H9 (cell line): Measurements from ENCODE around the gene IGF2R. TPM values are rescaled to one million over a fixed set of nuclear protein-coding genes. Genes with fewer than 3 reads are reported as not detected.

Experiments
- DNase-seq: peaks from one replicate; pipeline ENCODE4 v3.0.0-alpha.2; 2017
- H2AFZ ChIP-seq: one replicate; pipeline ENCODE4 v1.6.1; 2013; ENCODE audit warnings: mild to moderate bottlenecking, low read length, control low read depth, moderate library complexity
- H2AK5ac ChIP-seq: 2 replicates; pipeline ENCODE4 v1.6.1; 2013; ENCODE audit warnings: low read length, control low read depth, mixed read lengths; ENCODE audit not compliant: insufficient read length
- H2BK120ac ChIP-seq: one replicate; pipeline ENCODE4 v1.6.1; 2013; ENCODE audit warnings: low read depth, mild to moderate bottlenecking, low read length, control low read depth, inconsistent platforms; ENCODE audit not compliant: poor library complexity, severe bottlenecking
- H2BK12ac ChIP-seq: 2 replicates; pipeline ENCODE4 v1.6.1; 2013; ENCODE audit warnings: low read length, control low read depth, mixed read lengths, low read depth; ENCODE audit not compliant: insufficient read length
- H2BK15ac ChIP-seq: 2 replicates; pipeline ENCODE4 v1.6.1; 2013; ENCODE audit warnings: low read depth, low read length, control low read depth
- H2BK20ac ChIP-seq: one replicate; pipeline ENCODE4 v1.6.1; 2013; ENCODE audit warnings: low read depth, mild to moderate bottlenecking, low read length, control low read depth, inconsistent platforms; ENCODE audit not compliant: poor library complexity, severe bottlenecking
- H2BK5ac ChIP-seq: 2 replicates; pipeline ENCODE4 v1.6.1; 2013; ENCODE audit warnings: low read length, control low read depth, mixed read lengths; ENCODE audit not compliant: insufficient read length
- H3K14ac ChIP-seq: 2 replicates; pipeline ENCODE4 v1.6.1; 2013; ENCODE audit warnings: low read length, control low read depth; ENCODE audit not compliant: insufficient read depth
- H3K18ac ChIP-seq: 2 replicates; pipeline ENCODE4 v1.6.1; 2013; ENCODE audit warnings: low read depth, mild to moderate bottlenecking, mixed read lengths, low read length, control low read depth; ENCODE audit not compliant: insufficient read length
- H3K23ac ChIP-seq: 2 replicates; pipeline ENCODE4 v1.6.1; 2013; ENCODE audit warnings: low read length, control low read depth, mixed read lengths, low read depth; ENCODE audit not compliant: insufficient read length
- H3K23me2 ChIP-seq: 2 replicates; pipeline ENCODE4 v1.6.1; 2013; ENCODE audit warnings: low read depth, mild to moderate bottlenecking, mixed read lengths, low read length, control low read depth; ENCODE audit not compliant: insufficient read length, poor library complexity, severe bottlenecking
- H3K27ac ChIP-seq: 2 replicates; pipeline ENCODE4 v1.5.1; 2013; ENCODE audit warnings: low read length, control low read depth, mixed read lengths, low read depth; ENCODE audit not compliant: insufficient read length
- H3K27me3 ChIP-seq: 2 replicates; pipeline ENCODE4 v1.6.1; 2013; ENCODE audit warnings: low read length, control low read depth, inconsistent platforms; ENCODE audit not compliant: insufficient read depth
- H3K4ac ChIP-seq: 2 replicates; pipeline ENCODE4 v1.6.1; 2013; ENCODE audit warnings: low read depth, mild to moderate bottlenecking, control low read depth, inconsistent platforms, low read length, moderate library complexity
- H3K4me1 ChIP-seq: 2 replicates; pipeline ENCODE4 v1.6.1; 2013; ENCODE audit warnings: low read length, control low read depth, inconsistent platforms; ENCODE audit not compliant: insufficient read depth
- H3K4me2 ChIP-seq: 2 replicates; pipeline ENCODE4 v1.6.1; 2013; ENCODE audit warnings: low read length, control low read depth, mixed read lengths; ENCODE audit not compliant: insufficient read length, insufficient read depth
- H3K56ac ChIP-seq: 2 replicates; pipeline ENCODE4 v1.6.1; 2013; ENCODE audit warnings: low read depth, mild to moderate bottlenecking, mixed read lengths, low read length, control low read depth; ENCODE audit not compliant: insufficient read length
- H3K79me1 ChIP-seq: 2 replicates; pipeline ENCODE4 v1.6.1; 2013; ENCODE audit warnings: low read depth, mild to moderate bottlenecking, moderate library complexity, low read length, control low read depth, inconsistent platforms; ENCODE audit not compliant: insufficient read depth, poor library complexity, severe bottlenecking
- H3K79me2 ChIP-seq: 2 replicates; pipeline ENCODE4 v1.6.1; 2013; ENCODE audit warnings: low read length, control low read depth, inconsistent platforms; ENCODE audit not compliant: insufficient read depth
- H3K9ac ChIP-seq: 2 replicates; pipeline ENCODE4 v1.6.1; 2013; ENCODE audit warnings: low read length, control low read depth, mixed read lengths; ENCODE audit not compliant: insufficient read length; ENCODE audit errors: extremely low read depth
- H3K9me3 ChIP-seq: one replicate; pipeline ENCODE4 v1.6.1; 2013; ENCODE audit warnings: low read depth, low read length, inconsistent platforms; ENCODE audit not compliant: control insufficient read depth
- H3T11ph ChIP-seq: one replicate; pipeline ENCODE4 v1.6.1; 2013; ENCODE audit warnings: mild to moderate bottlenecking, low read length, control low read depth, inconsistent platforms
- H4K20me1 ChIP-seq: one replicate; pipeline ENCODE4 v1.6.1; 2013; ENCODE audit not compliant: control insufficient read depth, insufficient read length, insufficient read depth
- H4K5ac ChIP-seq: 2 replicates; pipeline ENCODE4 v1.6.1; 2013; ENCODE audit warnings: low read depth, mild to moderate bottlenecking, mixed read lengths, low read length, control low read depth; ENCODE audit not compliant: insufficient read length
- H4K8ac ChIP-seq: replicated peaks from 2 replicates; pipeline ENCODE4 v1.6.1; 2013; ENCODE audit warnings: low read length, control low read depth, mixed read lengths, low read depth; ENCODE audit not compliant: insufficient read length
- H4K91ac ChIP-seq: 2 replicates; pipeline ENCODE4 v1.6.1; 2013; ENCODE audit warnings: low read depth, mild to moderate bottlenecking, moderate library complexity, mixed read lengths, low read length, control low read depth; ENCODE audit not compliant: insufficient read length
- H3K27ac Mint-ChIP-seq, 3 experiments: 2 replicates in 2 of 3; 3 replicates in 1 of 3; pipeline ENCODE4 v1.8.0; 2020 to 2021; ENCODE audit warnings: mixed read lengths in 3 of 3, mild to moderate bottlenecking in 1 of 3, moderate library complexity in 1 of 3
- H3K27me3 Mint-ChIP-seq: 2 replicates; pipeline ENCODE4 v1.8.0; 2021; ENCODE audit warnings: low read depth, mild to moderate bottlenecking, moderate library complexity, mixed read lengths
- H3K36me3 Mint-ChIP-seq, 3 experiments: 2 replicates in 2 of 3; 3 replicates in 1 of 3; pipeline ENCODE4 v1.8.0; 2020 to 2021; ENCODE audit warnings: low read depth in 3 of 3, mixed read lengths in 3 of 3; ENCODE audit not compliant: insufficient read depth in 1 of 3
- H3K4me1 Mint-ChIP-seq, 2 experiments: 2 replicates each; pipeline ENCODE4 v1.8.0; 2020; ENCODE audit warnings: mixed read lengths in 2 of 2
- H3K4me3 Mint-ChIP-seq, 2 experiments: 2 replicates in 1 of 2; 3 replicates in 1 of 2; pipeline ENCODE4 v1.8.0; 2020 to 2021; ENCODE audit warnings: mild to moderate bottlenecking in 2 of 2, mixed read lengths in 2 of 2, moderate library complexity in 1 of 2
- H3K9me3 Mint-ChIP-seq, 2 experiments: 2 replicates in 1 of 2; 3 replicates in 1 of 2; pipeline ENCODE4 v1.8.0; 2020; ENCODE audit warnings: mild to moderate bottlenecking in 2 of 2, mixed read lengths in 2 of 2, moderate library complexity in 1 of 2
- CTCF ChIP-seq: fragments of 200-600 bp; sonication (generic); conservative IDR thresholded peaks from 3 replicates; pipeline ENCODE4 v1.8.0; 2021; ENCODE audit warnings: antibody characterized with exemption, mild to moderate bottlenecking
- WGBS: extraction: QIAGEN DNeasy Blood & Tissue Kit; methylation state at CpG from one replicate; pipeline ENCODE4 v1.1.7; 2013; ENCODE audit warnings: missing lambda C conversion rate, low lambda C conversion rate, mixed read lengths; ENCODE audit not compliant: insufficient read length; ENCODE audit errors: extremely low coverage; 5-methylcytosine and 5-hydroxymethylcytosine counted together
- total RNA-seq: library from RNA; stranded (reverse); gene quantifications from 2 replicates; pipeline ENCODE4 v1.2.1, GENCODE V29; 2021

IGF2R gene
- total RNA-seq, 1 experiment from 2014 or later, result 66.7 TPM

GRCh38 chr6:160088069-160088783 lies 119.3 kb downstream of the IGF2R start:
- no peak overlapping the region for H3K56ac ChIP-seq
- no peak overlapping the region for H3K4me3 Mint-ChIP-seq
- H4K8ac ChIP-seq, result no peak overlapping the region
- no peaks in the 10 kb centered on the region for H3K4me1 Mint-ChIP-seq
- no peak overlapping the region for H2AK5ac ChIP-seq
- H3K27ac ChIP-seq, result no peak overlapping the region
- no peaks in the 10 kb centered on the region for H3K79me1 ChIP-seq
- no peak overlapping the region for H4K5ac ChIP-seq
- no peak overlapping the region for H3K4me2 ChIP-seq
- H3K27me3 Mint-ChIP-seq, result no peaks in the 10 kb centered on the region
- peak; percentile 44 for DNase-seq
- H3K4me1 ChIP-seq, result no peaks in the 10 kb centered on the region
- H4K91ac ChIP-seq, result no peak overlapping the region
- H3K23ac ChIP-seq, result no peak overlapping the region
- H2AFZ ChIP-seq, result no peak overlapping the region
- TF ChIP-seq CTCF, result peak; percentile 76
- H3K9me3 ChIP-seq, result no peaks in the 10 kb centered on the region
- no peaks in the 10 kb centered on the region for H3K27me3 ChIP-seq
- H3K36me3 Mint-ChIP-seq, result peaks cover 59 to 87% (median 79%) of the 10 kb centered on the region in 3 experiments; a peak in 6 of 7 replicates
- H3K23me2 ChIP-seq, result no peaks in the 10 kb centered on the region
- no peak overlapping the region for H3T11ph ChIP-seq
- H2BK20ac ChIP-seq, result no peak overlapping the region
- H2BK12ac ChIP-seq, result no peak overlapping the region
- no peaks in the 10 kb centered on the region for H3K79me2 ChIP-seq
- no peak overlapping the region for H3K14ac ChIP-seq
- H3K18ac ChIP-seq, result no peak overlapping the region
- no peaks in the 10 kb centered on the region for H4K20me1 ChIP-seq
- no peak overlapping the region for H2BK120ac ChIP-seq
- no peaks in the 10 kb centered on the region for H3K9me3 Mint-ChIP-seq
- no peak overlapping the region; a peak in 2 of 7 replicates for H3K27ac Mint-ChIP-seq
- no peak overlapping the region for H2BK5ac ChIP-seq
- no peak overlapping the region for H3K9ac ChIP-seq
- no peak overlapping the region for H2BK15ac ChIP-seq
- H3K4ac ChIP-seq, result no peak overlapping the region
- no CpG with 5 or more reads among the region's 13 CpGs for WGBS
